ENCODE measurements around the gene ATG10. TPM values are rescaled to one million over a fixed set of nuclear protein-coding genes. Genes with fewer than 3 reads are reported as not detected.
A peak's percentile ranks its signal among the peaks of the same experiment; 100 is the strongest.

Gene ATG10
- total RNA-seq, 1 experiment from 2014 or later = 12.2 TPM

DNA sequence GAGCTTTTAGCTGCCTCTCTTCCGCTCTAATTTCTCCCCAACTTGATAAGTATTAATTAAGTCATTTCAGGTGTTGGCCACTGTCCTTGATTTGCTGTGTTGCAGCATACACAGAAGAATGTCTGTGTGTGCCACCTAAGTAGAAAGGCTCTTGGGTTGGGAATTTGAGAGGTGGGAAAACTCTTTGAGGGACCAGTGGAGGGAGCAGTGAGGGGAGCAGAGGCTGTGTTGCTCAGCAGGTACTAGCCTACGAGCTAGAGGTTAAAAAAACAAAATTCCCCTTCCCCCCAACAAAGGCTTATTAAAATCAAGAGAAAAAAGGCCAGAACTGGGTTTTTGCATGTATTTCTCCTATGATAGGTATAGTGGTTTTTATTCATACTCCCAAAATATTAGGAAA is 285.4 kb downstream of the ATG10 start:
- H3K36me3 Mint-ChIP-seq = no peaks in the 10 kb centered on the region
- no peaks in the 10 kb centered on the region for H3K27me3 Mint-ChIP-seq (ENCODE audit: low read depth)
- DNase-seq (ENCODE audit: low spot score) (no peak), ATAC-seq (peak; percentile 81)
- H3K27ac Mint-ChIP-seq = no peak overlapping the region
- ChIA-PET CTCF (interaction anchor here (0.6 to 3.6 kb wide), 14 partner anchors 9 to 872 kb away, joined by 3 to 21 read pairs (median 4); no protein-coding TSS in a partner anchor), POLR2A (no interaction called here)
- H3K4me3 Mint-ChIP-seq = no peak overlapping the region
- no peaks in the 10 kb centered on the region for H3K9me3 Mint-ChIP-seq
- TF ChIP-seq ZNF232 (CRISPR knock-in tag; IDR thresholded peaks at IDR 0.05) = no peak
- no peak for TF ChIP-seq ZNF671 (CRISPR knock-in tag; IDR thresholded peaks at IDR 0.05)
- TF ChIP-seq, protein P1, sequence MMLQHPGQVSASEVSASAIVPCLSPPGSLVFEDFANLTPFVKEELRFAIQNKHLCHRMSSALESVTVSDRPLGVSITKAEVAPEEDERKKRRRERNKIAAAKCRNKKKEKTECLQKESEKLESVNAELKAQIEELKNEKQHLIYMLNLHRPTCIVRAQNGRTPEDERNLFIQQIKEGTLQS (CRISPR knock-in tag; conservative IDR thresholded peaks at IDR 0.05) = no peak
- TF ChIP-seq, protein P2, sequence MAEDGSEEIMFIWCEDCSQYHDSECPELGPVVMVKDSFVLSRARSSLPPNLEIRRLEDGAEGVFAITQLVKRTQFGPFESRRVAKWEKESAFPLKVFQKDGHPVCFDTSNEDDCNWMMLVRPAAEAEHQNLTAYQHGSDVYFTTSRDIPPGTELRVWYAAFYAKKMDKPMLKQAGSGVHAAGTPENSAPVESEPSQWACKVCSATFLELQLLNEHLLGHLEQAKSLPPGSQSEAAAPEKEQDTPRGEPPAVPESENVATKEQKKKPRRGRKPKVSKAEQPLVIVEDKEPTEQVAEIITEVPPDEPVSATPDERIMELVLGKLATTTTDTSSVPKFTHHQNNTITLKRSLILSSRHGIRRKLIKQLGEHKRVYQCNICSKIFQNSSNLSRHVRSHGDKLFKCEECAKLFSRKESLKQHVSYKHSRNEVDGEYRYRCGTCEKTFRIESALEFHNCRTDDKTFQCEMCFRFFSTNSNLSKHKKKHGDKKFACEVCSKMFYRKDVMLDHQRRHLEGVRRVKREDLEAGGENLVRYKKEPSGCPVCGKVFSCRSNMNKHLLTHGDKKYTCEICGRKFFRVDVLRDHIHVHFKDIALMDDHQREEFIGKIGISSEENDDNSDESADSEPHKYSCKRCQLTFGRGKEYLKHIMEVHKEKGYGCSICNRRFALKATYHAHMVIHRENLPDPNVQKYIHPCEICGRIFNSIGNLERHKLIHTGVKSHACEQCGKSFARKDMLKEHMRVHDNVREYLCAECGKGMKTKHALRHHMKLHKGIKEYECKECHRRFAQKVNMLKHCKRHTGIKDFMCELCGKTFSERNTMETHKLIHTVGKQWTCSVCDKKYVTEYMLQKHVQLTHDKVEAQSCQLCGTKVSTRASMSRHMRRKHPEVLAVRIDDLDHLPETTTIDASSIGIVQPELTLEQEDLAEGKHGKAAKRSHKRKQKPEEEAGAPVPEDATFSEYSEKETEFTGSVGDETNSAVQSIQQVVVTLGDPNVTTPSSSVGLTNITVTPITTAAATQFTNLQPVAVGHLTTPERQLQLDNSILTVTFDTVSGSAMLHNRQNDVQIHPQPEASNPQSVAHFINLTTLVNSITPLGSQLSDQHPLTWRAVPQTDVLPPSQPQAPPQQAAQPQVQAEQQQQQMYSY (CRISPR knock-in tag; IDR thresholded peaks at IDR 0.05) = no peak
- TF ChIP-seq, protein P3, sequence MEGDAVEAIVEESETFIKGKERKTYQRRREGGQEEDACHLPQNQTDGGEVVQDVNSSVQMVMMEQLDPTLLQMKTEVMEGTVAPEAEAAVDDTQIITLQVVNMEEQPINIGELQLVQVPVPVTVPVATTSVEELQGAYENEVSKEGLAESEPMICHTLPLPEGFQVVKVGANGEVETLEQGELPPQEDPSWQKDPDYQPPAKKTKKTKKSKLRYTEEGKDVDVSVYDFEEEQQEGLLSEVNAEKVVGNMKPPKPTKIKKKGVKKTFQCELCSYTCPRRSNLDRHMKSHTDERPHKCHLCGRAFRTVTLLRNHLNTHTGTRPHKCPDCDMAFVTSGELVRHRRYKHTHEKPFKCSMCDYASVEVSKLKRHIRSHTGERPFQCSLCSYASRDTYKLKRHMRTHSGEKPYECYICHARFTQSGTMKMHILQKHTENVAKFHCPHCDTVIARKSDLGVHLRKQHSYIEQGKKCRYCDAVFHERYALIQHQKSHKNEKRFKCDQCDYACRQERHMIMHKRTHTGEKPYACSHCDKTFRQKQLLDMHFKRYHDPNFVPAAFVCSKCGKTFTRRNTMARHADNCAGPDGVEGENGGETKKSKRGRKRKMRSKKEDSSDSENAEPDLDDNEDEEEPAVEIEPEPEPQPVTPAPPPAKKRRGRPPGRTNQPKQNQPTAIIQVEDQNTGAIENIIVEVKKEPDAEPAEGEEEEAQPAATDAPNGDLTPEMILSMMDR (IDR thresholded peaks at IDR 0.05) = no peak
- no peak for TF ChIP-seq ZNF263 (CRISPR knock-in tag; IDR thresholded peaks at IDR 0.05; ENCODE audit: low read depth)
- TF ChIP-seq, protein P4, sequence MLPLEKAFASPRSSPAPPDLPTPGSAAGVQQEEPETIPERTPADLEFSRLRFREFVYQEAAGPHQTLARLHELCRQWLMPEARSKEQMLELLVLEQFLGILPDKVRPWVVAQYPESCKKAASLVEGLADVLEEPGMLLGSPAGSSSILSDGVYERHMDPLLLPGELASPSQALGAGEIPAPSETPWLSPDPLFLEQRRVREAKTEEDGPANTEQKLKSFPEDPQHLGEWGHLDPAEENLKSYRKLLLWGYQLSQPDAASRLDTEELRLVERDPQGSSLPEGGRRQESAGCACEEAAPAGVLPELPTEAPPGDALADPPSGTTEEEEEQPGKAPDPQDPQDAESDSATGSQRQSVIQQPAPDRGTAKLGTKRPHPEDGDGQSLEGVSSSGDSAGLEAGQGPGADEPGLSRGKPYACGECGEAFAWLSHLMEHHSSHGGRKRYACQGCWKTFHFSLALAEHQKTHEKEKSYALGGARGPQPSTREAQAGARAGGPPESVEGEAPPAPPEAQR (CRISPR knock-in tag; IDR thresholded peaks at IDR 0.05) = no peak
- TF ChIP-seq ZNF423 (CRISPR knock-in tag; IDR thresholded peaks at IDR 0.05) = no peak
- TF ChIP-seq, protein P5, sequence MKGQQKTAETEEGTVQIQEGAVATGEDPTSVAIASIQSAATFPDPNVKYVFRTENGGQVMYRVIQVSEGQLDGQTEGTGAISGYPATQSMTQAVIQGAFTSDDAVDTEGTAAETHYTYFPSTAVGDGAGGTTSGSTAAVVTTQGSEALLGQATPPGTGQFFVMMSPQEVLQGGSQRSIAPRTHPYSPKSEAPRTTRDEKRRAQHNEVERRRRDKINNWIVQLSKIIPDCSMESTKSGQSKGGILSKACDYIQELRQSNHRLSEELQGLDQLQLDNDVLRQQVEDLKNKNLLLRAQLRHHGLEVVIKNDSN (CRISPR knock-in tag; IDR thresholded peaks at IDR 0.05) = no peak
- TF ChIP-seq, protein P6, sequence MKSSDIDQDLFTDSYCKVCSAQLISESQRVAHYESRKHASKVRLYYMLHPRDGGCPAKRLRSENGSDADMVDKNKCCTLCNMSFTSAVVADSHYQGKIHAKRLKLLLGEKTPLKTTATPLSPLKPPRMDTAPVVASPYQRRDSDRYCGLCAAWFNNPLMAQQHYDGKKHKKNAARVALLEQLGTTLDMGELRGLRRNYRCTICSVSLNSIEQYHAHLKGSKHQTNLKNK (CRISPR knock-in tag; IDR thresholded peaks at IDR 0.05) = no peak
- TF ChIP-seq, protein P7, sequence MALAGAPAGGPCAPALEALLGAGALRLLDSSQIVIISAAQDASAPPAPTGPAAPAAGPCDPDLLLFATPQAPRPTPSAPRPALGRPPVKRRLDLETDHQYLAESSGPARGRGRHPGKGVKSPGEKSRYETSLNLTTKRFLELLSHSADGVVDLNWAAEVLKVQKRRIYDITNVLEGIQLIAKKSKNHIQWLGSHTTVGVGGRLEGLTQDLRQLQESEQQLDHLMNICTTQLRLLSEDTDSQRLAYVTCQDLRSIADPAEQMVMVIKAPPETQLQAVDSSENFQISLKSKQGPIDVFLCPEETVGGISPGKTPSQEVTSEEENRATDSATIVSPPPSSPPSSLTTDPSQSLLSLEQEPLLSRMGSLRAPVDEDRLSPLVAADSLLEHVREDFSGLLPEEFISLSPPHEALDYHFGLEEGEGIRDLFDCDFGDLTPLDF (CRISPR knock-in tag; IDR thresholded peaks at IDR 0.05) = no peak
- TF ChIP-seq, protein P8, sequence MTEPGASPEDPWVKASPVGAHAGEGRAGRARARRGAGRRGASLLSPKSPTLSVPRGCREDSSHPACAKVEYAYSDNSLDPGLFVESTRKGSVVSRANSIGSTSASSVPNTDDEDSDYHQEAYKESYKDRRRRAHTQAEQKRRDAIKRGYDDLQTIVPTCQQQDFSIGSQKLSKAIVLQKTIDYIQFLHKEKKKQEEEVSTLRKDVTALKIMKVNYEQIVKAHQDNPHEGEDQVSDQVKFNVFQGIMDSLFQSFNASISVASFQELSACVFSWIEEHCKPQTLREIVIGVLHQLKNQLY (CRISPR knock-in tag; IDR thresholded peaks at IDR 0.05) = no peak
- H3K4me1 Mint-ChIP-seq = peaks cover 24% of the 10 kb centered on the region

DNA sequence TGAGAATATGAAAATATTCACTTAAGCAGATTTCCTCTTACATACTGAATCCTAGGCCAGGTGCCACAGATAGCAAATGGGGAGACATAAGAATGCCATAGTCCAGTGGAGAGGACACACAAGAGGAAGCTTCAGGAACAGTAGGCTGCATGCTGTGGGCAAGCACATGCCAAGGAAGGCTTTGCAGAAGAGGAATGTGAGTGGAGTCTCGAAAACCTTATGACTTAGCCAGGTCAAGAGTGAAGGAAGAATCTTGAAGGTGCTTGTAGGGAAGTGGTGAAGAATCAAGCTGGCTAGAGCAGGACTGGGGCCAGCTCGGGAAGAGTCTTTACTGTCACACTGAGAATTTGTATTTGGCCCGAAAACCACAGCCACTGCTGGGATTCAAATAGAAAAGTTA is 285.9 kb downstream of the ATG10 start:
- POLR2A ChIA-PET = no interaction called here
- peak; percentile 66 for ATAC-seq
- no peak for TF ChIP-seq TEAD4 (CRISPR knock-in tag; IDR thresholded peaks at IDR 0.05)
- TF ChIP-seq, protein P9, sequence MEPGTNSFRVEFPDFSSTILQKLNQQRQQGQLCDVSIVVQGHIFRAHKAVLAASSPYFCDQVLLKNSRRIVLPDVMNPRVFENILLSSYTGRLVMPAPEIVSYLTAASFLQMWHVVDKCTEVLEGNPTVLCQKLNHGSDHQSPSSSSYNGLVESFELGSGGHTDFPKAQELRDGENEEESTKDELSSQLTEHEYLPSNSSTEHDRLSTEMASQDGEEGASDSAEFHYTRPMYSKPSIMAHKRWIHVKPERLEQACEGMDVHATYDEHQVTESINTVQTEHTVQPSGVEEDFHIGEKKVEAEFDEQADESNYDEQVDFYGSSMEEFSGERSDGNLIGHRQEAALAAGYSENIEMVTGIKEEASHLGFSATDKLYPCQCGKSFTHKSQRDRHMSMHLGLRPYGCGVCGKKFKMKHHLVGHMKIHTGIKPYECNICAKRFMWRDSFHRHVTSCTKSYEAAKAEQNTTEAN (CRISPR knock-in tag; IDR thresholded peaks at IDR 0.05) = no peak
- TF ChIP-seq FOXP1 (CRISPR knock-in tag; IDR thresholded peaks at IDR 0.05; ENCODE audit: borderline replicate concordance) = no peak
- TF ChIP-seq, protein P6 (CRISPR knock-in tag; IDR thresholded peaks at IDR 0.05) = no peak
- TF ChIP-seq, protein P8 (CRISPR knock-in tag; IDR thresholded peaks at IDR 0.05) = no peak
- no peak for TF ChIP-seq EMX1 (CRISPR knock-in tag; IDR thresholded peaks at IDR 0.05)
- TF ChIP-seq ELF4 (CRISPR knock-in tag; IDR thresholded peaks at IDR 0.05; ENCODE audit: low read depth) = no peak
- no peak for TF ChIP-seq ZNF219 (CRISPR knock-in tag; IDR thresholded peaks at IDR 0.05; ENCODE audit: borderline replicate concordance)
- TF ChIP-seq NFE2L1 (CRISPR knock-in tag; IDR thresholded peaks at IDR 0.05) = no peak
- TF ChIP-seq, protein P10, sequence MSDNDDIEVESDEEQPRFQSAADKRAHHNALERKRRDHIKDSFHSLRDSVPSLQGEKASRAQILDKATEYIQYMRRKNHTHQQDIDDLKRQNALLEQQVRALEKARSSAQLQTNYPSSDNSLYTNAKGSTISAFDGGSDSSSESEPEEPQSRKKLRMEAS (CRISPR knock-in tag; IDR thresholded peaks at IDR 0.05) = no peak

More for the DNA sequence above, 285.9 kb downstream of the ATG10 start:
- no peaks in the 10 kb centered on the region for H3K36me3 Mint-ChIP-seq
- peak overlapping the region; percentile 37 for H3K27ac Mint-ChIP-seq
- CTCF ChIA-PET = interaction anchor here (0.6 to 3.6 kb wide), 14 partner anchors 9 to 872 kb away, joined by 3 to 21 read pairs (median 4); no protein-coding TSS in a partner anchor
- no peaks in the 10 kb centered on the region for H3K9me3 Mint-ChIP-seq
- DNase-seq (ENCODE audit: low spot score) = no peak
- no peak overlapping the region for H3K4me3 Mint-ChIP-seq
- H3K27me3 Mint-ChIP-seq (ENCODE audit: low read depth) = no peaks in the 10 kb centered on the region
- H3K4me1 Mint-ChIP-seq = peaks cover 24% of the 10 kb centered on the region

Measured in WTC11 (cell line).